Measurements from ENCODE around the gene SNX22. TPM values are rescaled to one million over a fixed set of nuclear protein-coding genes. Genes with fewer than 3 reads are reported as not detected.

SNX22 gene
- total RNA-seq, 2 donors from 2014 or later, result 12.2 to 15.9 TPM

- Histone ChIP-seq H3K9me3 (no peaks in the 10 kb centered on the region), H3K27me3 (replicated peaks; ENCODE audit: insufficient read depth) (no peaks in the 10 kb centered on the region), H3K4me3 (no peak overlapping the region), H3K4me1 (replicated peaks) (no peaks in the 10 kb centered on the region), H3K27ac (no peak overlapping the region), H3K36me3 (peaks cover 0 to 4% of the 10 kb centered on the region in 2 donors)
- no peak for DNase-seq (ENCODE audit: low spot score)
- intact Hi-C loops (cut with DNase I), result no loop called here
- TF ChIP-seq CTCF (IDR thresholded peaks at IDR 0.05) (no peak), POLR2AphosphoS5 (IDR thresholded peaks at IDR 0.05) (no peak), POLR2A (IDR thresholded peaks at IDR 0.05) (no peak)
- WGBS, result 82% methylated on average over 1 of the region's 1 CpG
Observed at GRCh38 chr15:64197425-64197824, 45.9 kb downstream of the SNX22 start.

GRCh38 chr15:64205202-64205601, 53.7 kb downstream of the SNX22 start:
- no peak for DNase-seq (ENCODE audit: low spot score)
- H3K27ac ChIP-seq, result no peak overlapping the region
- no peaks in the 10 kb centered on the region for H3K4me1 ChIP-seq (replicated peaks)
- H3K9me3 ChIP-seq, result no peaks in the 10 kb centered on the region
- no peak overlapping the region for H3K4me3 ChIP-seq
- TF ChIP-seq POLR2AphosphoS5 (IDR thresholded peaks at IDR 0.05) (no peak), CTCF (IDR thresholded peaks at IDR 0.05) (no peak), POLR2A (IDR thresholded peaks at IDR 0.05) (no peak)
- H3K36me3 ChIP-seq, result peaks cover 0 to 4% of the 10 kb centered on the region in 2 donors
- intact Hi-C loops (cut with DNase I), result loop anchor here (5.0 kb wide), 2 partner anchors 152 to 477 kb away; partner anchors contain the start of gene CSNK1G1
- H3K27me3 ChIP-seq (replicated peaks; ENCODE audit: insufficient read depth), result no peaks in the 10 kb centered on the region

Small RNA genes lying within 50 kb of the gene (small RNA-seq; reads per million reads assigned to genes)
- 0 reads per million in 2 donors for gene RF00019

Other genes with a start within 250 kb of the SNX22 start
- gene DAPK2, start 105.2 kb upstream of the SNX22 start, total RNA-seq, result 10 to 100 TPM; 13.8 to 40.4 TPM
- gene CIAO2A, start 57.9 kb upstream of the SNX22 start, total RNA-seq, result 100 to 1,000 TPM in 1 of 2 donors, 10 to 100 TPM in 1; 47.2 to 133 TPM
- 100 to 1,000 TPM; 109 to 110 TPM for gene SNX1, start 55.7 kb upstream of the SNX22 start, total RNA-seq
- gene PPIB, start 11.3 kb downstream of the SNX22 start, total RNA-seq, result 100 to 1,000 TPM; 372 to 624 TPM
- gene CSNK1G1, start 204.4 kb downstream of the SNX22 start, total RNA-seq, result 10 to 100 TPM in 1 of 2 donors, 1 to 10 TPM in 1; 9.2 to 20.6 TPM
- 1 to 10 TPM; 4.8 to 5.5 TPM for gene PCLAF, start 229.7 kb downstream of the SNX22 start, total RNA-seq
- gene TRIP4, start 236.1 kb downstream of the SNX22 start, total RNA-seq, result 10 to 100 TPM; 14.6 to 17.6 TPM

Measured in prostate gland (tissue), 2 donors.